Neural cell (in vitro differentiated cells): ENCODE measurements around the gene MACROD1. TPM values are rescaled to one million over a fixed set of nuclear protein-coding genes. Genes with fewer than 3 reads are reported as not detected.

Experiments
- H2AFZ ChIP-seq: fragments of 200-600, 300-800 bp; sonication (generic), shearing (Covaris generic); 2 replicates; pipeline ENCODE4 v1.6.0; 2014; ENCODE audit warnings: low read depth, mild to moderate bottlenecking, antibody characterized with exemption, low read length, moderate library complexity
- H3F3A ChIP-seq: fragments of 200-600 bp; shearing (Covaris generic); 2 replicates; pipeline ENCODE4 v1.6.1; 2016; ENCODE audit warnings: mild to moderate bottlenecking, moderate library complexity, mixed read lengths, antibody characterized with exemption, low read length; ENCODE audit not compliant: insufficient read depth, poor library complexity, severe bottlenecking
- H3K27ac ChIP-seq: fragments of 200-600, 300-800 bp; sonication (generic), shearing (Covaris generic); 2 replicates; pipeline ENCODE4 v1.5.1; 2014; ENCODE audit warnings: mild to moderate bottlenecking, low read length, moderate library complexity
- H3K27me3 ChIP-seq: fragments of 300-800, 200-600 bp; sonication (generic), shearing (Covaris generic); 2 replicates; pipeline ENCODE4 v1.6.0; 2014; ENCODE audit warnings: mild to moderate bottlenecking, low read depth, low read length, moderate library complexity; ENCODE audit not compliant: insufficient read depth
- H3K36me3 ChIP-seq: fragments of 300-800, 200-600 bp; sonication (generic), shearing (Covaris generic); 2 replicates; pipeline ENCODE4 v1.5.1; 2014; ENCODE audit warnings: mild to moderate bottlenecking, antibody characterized with exemption, low read length, moderate library complexity; ENCODE audit not compliant: insufficient read depth
- H3K4me2 ChIP-seq: fragments of 300-800, 200-600 bp; sonication (generic), shearing (Covaris generic); 2 replicates; pipeline ENCODE4 v1.6.0; 2014; ENCODE audit warnings: mild to moderate bottlenecking, low read length
- H3K4me3 ChIP-seq: fragments of 300-800, 200-600 bp; sonication (generic), shearing (Covaris generic); 2 replicates; pipeline ENCODE4 v1.5.1; 2014; ENCODE audit warnings: mild to moderate bottlenecking, low read length, moderate library complexity
- H3K79me2 ChIP-seq: fragments of 200-600 bp; shearing (Covaris generic); replicated peaks from 2 replicates; pipeline ENCODE4 v1.6.0; 2014; ENCODE audit warnings: mild to moderate bottlenecking, low read length, moderate library complexity; ENCODE audit not compliant: insufficient read depth
- H3K9ac ChIP-seq: fragments of 300-800, 200-600 bp; sonication (generic), shearing (Covaris generic); 2 replicates; pipeline ENCODE4 v1.6.1; 2016; ENCODE audit warnings: mild to moderate bottlenecking, low read length, mixed read lengths
- H3K9me2 ChIP-seq: fragments of 200-600 bp; shearing (Covaris generic); 2 replicates; pipeline ENCODE4 v1.6.1; 2016; ENCODE audit warnings: mild to moderate bottlenecking, low read length, mixed read lengths; ENCODE audit not compliant: insufficient read depth
- H3K9me3 ChIP-seq: fragments of 200-600, 300-800 bp; sonication (generic), shearing (Covaris generic); 2 replicates; pipeline ENCODE4 v1.6.1; 2016; ENCODE audit warnings: mild to moderate bottlenecking, mixed run types, low read length, moderate library complexity, mixed read lengths
- H4K20me1 ChIP-seq: fragments of 200-600 bp; shearing (Covaris generic); 2 replicates; pipeline ENCODE4 v1.6.1; 2016; ENCODE audit warnings: mild to moderate bottlenecking, mixed run types; ENCODE audit not compliant: insufficient read depth
- CTCF ChIP-seq: fragments of 450-650 bp; IDR thresholded peaks from 2 replicates; pipeline ENCODE4 v1.5.1; 2014; ENCODE audit warnings: antibody characterized with exemption, mild to moderate bottlenecking, moderate library complexity; ENCODE audit not compliant: poor library complexity, severe bottlenecking
- EP300 ChIP-seq: fragments of 450-650 bp; conservative IDR thresholded peaks from 2 replicates; pipeline ENCODE4 v1.6.1; 2014; ENCODE audit warnings: antibody characterized with exemption, mild to moderate bottlenecking, moderate library complexity; ENCODE audit not compliant: poor library complexity, severe bottlenecking
- EZH2 ChIP-seq: fragments of 200-600, 300-800 bp; shearing (Covaris generic), sonication (generic); IDR thresholded peaks from 2 replicates; pipeline ENCODE4 v1.6.1; 2014; ENCODE audit warnings: antibody characterized with exemption, low read length, borderline replicate concordance, mild to moderate bottlenecking; ENCODE audit not compliant: insufficient read depth, poor library complexity, severe bottlenecking
- MXI1 ChIP-seq: fragments of 450-650 bp; conservative IDR thresholded peaks from 2 replicates; pipeline ENCODE4 v1.6.1; 2014; ENCODE audit warnings: antibody characterized with exemption, mild to moderate bottlenecking; ENCODE audit not compliant: poor library complexity, severe bottlenecking
- POLR2AphosphoS5 ChIP-seq: IDR thresholded peaks from 2 replicates; pipeline ENCODE4 v1.6.1; 2012
- RAD21 ChIP-seq: fragments of 450-650 bp; conservative IDR thresholded peaks from 2 replicates; pipeline ENCODE4 v1.6.1; 2014; ENCODE audit warnings: antibody characterized with exemption, mild to moderate bottlenecking, moderate library complexity
- SMC3 ChIP-seq: fragments of 450-650 bp; conservative IDR thresholded peaks from 2 replicates; pipeline ENCODE4 v1.6.1; 2014; ENCODE audit warnings: antibody characterized with exemption, mild to moderate bottlenecking, moderate library complexity; ENCODE audit not compliant: poor library complexity
- TAF1 ChIP-seq: IDR thresholded peaks from 2 replicates; pipeline ENCODE4 v1.6.1; 2012; ENCODE audit warnings: low read depth
- polyA plus RNA-seq: library from polyadenylated mRNA; depleted of rRNA; stranded (reverse); fragments of >200 nt; gene quantifications from 2 replicates; pipeline ENCODE4 v1.2.3, GENCODE V29; 2014
- TF ChIP-seq, protein P1 (sequence below): IDR thresholded peaks from 2 replicates; pipeline ENCODE4 v1.6.1; 2012; ENCODE audit warnings: borderline replicate concordance

MACROD1 gene
- polyA plus RNA-seq, 1 donor from 2014 or later, result 30.8 TPM

DNA sequence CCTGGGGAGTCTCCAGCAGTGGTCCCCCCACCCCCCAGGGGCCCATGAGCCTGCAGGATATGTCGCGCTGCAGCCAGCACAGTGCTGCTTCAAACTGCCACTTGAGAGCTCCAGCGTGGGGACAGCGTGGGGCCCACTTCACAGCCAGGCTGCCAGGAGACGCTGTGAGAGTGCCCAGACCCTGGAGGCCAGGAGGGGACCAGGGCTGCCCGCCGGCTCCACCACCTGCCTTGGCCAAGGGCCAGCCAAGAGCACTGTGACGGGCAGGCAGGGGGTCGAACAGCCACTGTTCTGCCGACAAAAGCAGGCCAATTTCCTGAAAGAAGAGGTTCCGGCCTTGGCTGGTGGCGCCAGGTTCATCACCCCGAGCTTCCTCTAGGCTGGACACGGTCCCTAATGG, 70.0 kb downstream of the MACROD1 start:
- Histone ChIP-seq H3K4me2 (no peak overlapping the region), H3K9me2 (no peaks in the 10 kb centered on the region), H3K27ac (no peak overlapping the region), H3K36me3 (no peaks in the 10 kb centered on the region), H3K9me3 (no peaks in the 10 kb centered on the region), H3F3A (no peaks in the 10 kb centered on the region), H4K20me1 (no peaks in the 10 kb centered on the region), H2AFZ (no peak overlapping the region), H3K4me3 (no peak overlapping the region), H3K9ac (peak overlapping the region; percentile 29), H3K27me3 (no peaks in the 10 kb centered on the region), H3K79me2 (no peaks in the 10 kb centered on the region)
- TF ChIP-seq MXI1 (no peak), POLR2AphosphoS5 (no peak), EZH2 (no peak), EP300 (no peak), CTCF (no peak), SMC3 (no peak), TAF1 (no peak), RAD21 (no peak)
- TF ChIP-seq, protein P1, sequence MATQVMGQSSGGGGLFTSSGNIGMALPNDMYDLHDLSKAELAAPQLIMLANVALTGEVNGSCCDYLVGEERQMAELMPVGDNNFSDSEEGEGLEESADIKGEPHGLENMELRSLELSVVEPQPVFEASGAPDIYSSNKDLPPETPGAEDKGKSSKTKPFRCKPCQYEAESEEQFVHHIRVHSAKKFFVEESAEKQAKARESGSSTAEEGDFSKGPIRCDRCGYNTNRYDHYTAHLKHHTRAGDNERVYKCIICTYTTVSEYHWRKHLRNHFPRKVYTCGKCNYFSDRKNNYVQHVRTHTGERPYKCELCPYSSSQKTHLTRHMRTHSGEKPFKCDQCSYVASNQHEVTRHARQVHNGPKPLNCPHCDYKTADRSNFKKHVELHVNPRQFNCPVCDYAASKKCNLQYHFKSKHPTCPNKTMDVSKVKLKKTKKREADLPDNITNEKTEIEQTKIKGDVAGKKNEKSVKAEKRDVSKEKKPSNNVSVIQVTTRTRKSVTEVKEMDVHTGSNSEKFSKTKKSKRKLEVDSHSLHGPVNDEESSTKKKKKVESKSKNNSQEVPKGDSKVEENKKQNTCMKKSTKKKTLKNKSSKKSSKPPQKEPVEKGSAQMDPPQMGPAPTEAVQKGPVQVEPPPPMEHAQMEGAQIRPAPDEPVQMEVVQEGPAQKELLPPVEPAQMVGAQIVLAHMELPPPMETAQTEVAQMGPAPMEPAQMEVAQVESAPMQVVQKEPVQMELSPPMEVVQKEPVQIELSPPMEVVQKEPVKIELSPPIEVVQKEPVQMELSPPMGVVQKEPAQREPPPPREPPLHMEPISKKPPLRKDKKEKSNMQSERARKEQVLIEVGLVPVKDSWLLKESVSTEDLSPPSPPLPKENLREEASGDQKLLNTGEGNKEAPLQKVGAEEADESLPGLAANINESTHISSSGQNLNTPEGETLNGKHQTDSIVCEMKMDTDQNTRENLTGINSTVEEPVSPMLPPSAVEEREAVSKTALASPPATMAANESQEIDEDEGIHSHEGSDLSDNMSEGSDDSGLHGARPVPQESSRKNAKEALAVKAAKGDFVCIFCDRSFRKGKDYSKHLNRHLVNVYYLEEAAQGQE, result no peak

GRCh38 chr11:64095273-64095817, 70.6 kb downstream of the MACROD1 start:
- H3K36me3 ChIP-seq, result no peaks in the 10 kb centered on the region
- H3K27me3 ChIP-seq, result no peaks in the 10 kb centered on the region
- H3K4me3 ChIP-seq, result no peak overlapping the region
- no peaks in the 10 kb centered on the region for H3F3A ChIP-seq
- no peaks in the 10 kb centered on the region for H3K9me2 ChIP-seq
- no peaks in the 10 kb centered on the region for H3K9me3 ChIP-seq
- H3K9ac ChIP-seq, result peak overlapping the region; percentile 29
- no peak overlapping the region for H3K4me2 ChIP-seq
- no peak for TF ChIP-seq RAD21
- no peak for TF ChIP-seq TAF1
- no peak for TF ChIP-seq SMC3
- TF ChIP-seq EZH2, result no peak
- TF ChIP-seq CTCF, result no peak
- no peak for TF ChIP-seq EP300
- no peak for TF ChIP-seq POLR2AphosphoS5
- TF ChIP-seq, protein P1, result no peak
- TF ChIP-seq MXI1, result no peak
- H4K20me1 ChIP-seq, result no peaks in the 10 kb centered on the region
- H3K79me2 ChIP-seq, result no peaks in the 10 kb centered on the region
- no peak overlapping the region for H2AFZ ChIP-seq
- H3K27ac ChIP-seq, result no peak overlapping the region
